Stimulated activated CD4-positive, alpha-beta T cell treated with anti-CD3 and anti-CD28 coated beads, Interleukin-4, amount 100 ng/mL, for 24 hours (primary cell): ENCODE results near the gene SERPINA1.
A peak's percentile ranks its signal among the peaks of the same experiment; 100 is the strongest.

Experiments used
- DNase-seq: peaks from one replicate; pipeline ENCODE4 v3.0.0-alpha.2; 2020

Gene SERPINA1

GRCh38 chr14:94397289-94398181, 9.1 kb upstream of the SERPINA1 start:
- no peak for DNase-seq

- DNase-seq = no peak
Observed at GRCh38 chr14:94396628-94397225, 8.3 kb upstream of the SERPINA1 start.

DNA sequence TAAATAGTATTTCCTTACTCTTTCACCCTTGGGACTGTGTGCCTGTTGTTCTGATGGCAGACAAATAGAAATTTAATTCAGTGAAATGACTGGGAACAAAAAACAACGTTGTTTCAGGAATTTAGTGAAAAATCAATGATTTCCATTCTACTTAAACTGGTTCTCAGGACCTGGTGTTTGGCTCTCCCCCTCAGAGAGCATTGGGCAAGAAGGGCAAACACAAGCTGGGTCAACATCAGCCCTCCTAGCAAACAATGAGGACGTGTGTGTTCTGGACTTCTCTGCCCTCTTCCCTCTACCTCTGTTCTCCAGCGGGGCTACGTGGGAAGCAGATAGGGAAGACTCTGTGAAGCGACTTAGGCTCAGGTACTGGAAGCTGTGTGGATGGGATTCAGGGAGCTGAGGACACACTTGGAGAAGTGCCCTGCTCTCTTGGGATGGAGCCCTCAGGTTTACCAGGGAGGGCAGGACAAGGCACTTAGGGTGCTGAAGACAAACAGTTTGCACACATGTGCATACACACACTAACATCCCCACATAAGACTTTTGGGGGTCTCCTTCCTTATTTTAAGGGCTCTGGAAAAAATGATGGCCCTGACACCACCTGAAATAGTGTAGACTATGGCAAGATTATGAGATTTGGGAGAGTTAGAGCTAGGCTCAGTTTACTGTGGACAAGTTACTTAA, 7.6 kb upstream of the SERPINA1 start:
- DNase-seq = no peak

GRCh38 chr14:94395282-94395887, 7.0 kb upstream of the SERPINA1 start:
- DNase-seq = no peak

GRCh38 chr14:94394581-94395207, 6.3 kb upstream of the SERPINA1 start:
- no peak for DNase-seq

DNA sequence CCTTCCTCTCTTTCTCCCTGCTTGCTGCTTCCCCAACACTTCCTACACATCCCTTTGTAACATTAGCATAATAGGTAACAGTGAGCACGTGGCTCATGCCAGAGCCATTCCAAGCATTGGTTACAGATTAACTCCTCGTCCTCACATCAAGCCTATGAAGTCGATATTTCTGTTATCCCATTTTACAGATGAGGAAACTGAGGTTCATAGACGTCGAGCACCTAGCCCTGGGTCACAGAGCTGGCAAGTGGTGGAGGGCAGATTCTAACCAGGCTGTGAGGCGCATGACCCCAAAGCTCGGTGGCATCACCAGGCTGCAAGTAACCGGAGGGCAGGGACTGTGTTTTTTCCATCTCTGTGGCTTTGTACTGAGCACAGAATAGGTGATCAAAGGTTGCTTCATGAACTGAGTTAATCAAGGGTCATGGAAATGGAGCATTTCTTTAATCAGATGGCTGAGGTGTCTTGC, 5.7 kb upstream of the SERPINA1 start:
- DNase-seq = no peak

- no peak for DNase-seq
Observed at GRCh38 chr14:94393474-94393873, 5.1 kb upstream of the SERPINA1 start.

- DNase-seq = peak; percentile 27
Observed at GRCh38 chr14:94392510-94392935, 4.1 kb upstream of the SERPINA1 start.

GRCh38 chr14:94391281-94391975, 3.0 kb upstream of the SERPINA1 start:
- no peak for DNase-seq

DNA sequence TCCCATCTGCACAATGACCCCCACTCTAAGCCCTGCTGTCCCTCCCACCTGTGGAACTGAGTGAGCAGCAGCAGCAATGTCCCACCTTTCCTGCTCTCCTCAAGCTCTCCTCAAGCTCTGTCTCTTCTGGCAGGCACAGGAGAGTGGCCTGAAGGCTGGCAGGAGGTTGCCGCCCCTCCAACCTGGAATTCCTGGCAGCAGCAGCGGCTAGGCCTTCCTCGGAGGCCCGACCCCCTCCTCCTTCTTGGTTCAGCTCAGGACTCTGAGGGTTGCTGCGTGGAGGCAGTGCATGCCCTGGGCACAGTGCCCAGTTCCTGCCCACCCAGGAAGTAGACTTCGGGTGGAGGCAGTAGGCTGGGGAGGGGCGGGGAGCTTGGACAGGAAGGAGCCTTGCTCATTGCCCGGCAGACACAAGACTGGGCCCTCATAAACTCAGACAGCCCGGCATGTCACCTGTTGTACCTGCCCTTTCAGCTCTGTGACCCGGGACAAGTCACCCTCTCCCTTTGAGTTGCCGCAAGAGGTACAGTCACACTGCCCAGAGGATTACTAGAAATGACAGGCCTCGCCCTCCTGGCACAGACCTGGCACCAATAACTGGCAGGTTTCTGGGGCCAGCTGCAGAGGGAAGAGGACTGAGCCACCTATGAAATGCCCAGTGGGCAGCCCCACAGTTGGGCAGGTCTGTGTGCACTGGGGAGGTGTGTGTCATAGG, 2.1 kb upstream of the SERPINA1 start:
- no peak for DNase-seq

- no peak for DNase-seq
Observed at GRCh38 chr14:94389731-94390371, 1.4 kb upstream of the SERPINA1 start.

- DNase-seq = no peak
Observed at GRCh38 chr14:94389104-94389469, 685 bp upstream of the SERPINA1 start.

DNA sequence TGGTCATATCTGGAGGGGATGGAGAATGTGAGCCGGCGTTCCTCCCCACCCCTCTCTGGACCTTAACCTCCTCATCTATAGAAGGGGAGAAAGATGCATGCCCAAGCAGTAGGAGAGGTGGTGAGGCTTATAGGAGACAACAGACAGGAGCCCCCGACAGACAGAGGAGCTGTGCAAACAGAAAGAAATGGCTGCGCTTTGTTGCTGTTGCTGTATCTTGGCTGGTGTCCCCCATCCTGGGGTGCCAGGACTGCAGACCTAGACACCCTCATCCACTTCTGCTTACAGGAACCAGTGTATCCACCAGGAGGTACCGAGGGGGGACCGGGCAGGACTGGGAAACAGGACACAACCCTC, 397 bp downstream of the SERPINA1 start:
- no peak for DNase-seq

DNA sequence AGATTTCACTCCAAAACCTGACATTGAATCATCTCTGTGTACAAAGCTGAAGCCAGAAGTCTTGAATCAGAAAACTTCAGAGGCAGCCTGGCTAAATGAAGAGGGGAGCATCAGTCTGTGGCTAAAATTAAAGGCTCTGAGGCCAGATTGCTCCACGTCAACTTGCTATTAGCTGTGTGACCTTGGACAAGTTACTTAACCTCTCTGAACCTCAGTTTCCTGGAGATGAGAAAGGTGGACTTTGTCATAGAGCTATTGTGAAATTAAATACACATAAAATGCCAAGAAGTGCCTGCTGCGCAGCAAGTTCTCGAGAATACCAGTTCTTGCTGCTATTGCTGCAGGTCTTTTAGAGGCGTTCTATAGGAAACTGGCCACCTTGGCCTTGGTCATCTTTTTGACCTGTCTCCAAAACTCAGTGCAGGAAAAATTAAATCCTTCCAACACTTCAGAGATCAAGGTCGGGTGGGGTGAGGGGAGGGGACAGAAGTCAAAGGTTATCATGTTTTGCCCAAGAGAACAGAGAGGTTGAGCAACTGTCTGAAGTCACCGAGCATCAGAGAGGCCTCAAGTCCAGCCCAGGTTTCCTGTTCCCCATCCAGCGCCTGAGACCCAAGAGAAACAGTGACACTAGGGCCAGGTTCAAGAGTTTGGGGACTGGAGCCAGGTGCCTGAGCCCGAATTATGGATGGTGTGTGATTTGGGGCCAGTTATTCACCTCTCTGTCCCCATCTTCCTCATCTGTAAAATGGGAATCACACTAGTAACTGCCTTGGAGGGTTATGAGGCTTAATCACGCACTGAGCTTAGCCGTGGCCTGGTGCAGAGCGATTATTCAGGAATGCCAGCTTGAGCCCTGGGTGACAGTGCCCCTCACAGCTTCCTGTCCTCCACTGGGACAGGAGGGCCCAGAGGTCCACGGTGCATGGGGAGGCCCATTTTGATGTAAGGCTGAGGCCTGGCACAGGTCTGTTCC, 1.1 kb downstream of the SERPINA1 start:
- no peak for DNase-seq

- DNase-seq = no peak
Observed at GRCh38 chr14:94386085-94387031, 2.0 kb downstream of the SERPINA1 start.

DNA sequence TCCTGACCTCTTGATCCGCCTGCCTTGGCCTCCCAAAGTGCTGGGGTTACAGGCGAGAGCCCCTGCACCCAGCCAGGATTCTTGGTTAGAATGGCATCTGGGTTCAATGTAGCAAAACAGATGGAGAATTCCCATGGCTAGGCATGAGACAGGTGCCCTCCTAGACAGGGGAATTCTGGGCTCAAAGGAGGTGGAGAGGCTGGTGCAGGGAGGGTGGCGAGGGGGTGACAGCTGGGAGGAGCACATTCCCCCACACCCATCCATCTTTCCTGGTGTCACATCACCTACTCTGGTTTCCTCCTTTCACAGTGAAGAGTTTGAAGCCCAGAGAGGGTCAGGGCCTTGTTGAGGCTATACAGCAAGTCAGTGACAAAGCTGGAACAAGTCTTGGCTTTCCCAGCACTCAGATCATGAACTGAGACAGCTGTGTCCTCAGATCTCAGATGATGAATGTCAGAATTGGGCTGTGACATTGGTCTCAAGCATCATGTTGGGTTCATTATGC, 2.8 kb downstream of the SERPINA1 start:
- no peak for DNase-seq

- no peak for DNase-seq
Observed at GRCh38 chr14:94384342-94384741, 4.1 kb downstream of the SERPINA1 start.

- no peak for DNase-seq
Observed at GRCh38 chr14:94383777-94384176, 4.6 kb downstream of the SERPINA1 start.
